ENCODE data around the gene KCNMB1. TPM values are rescaled to one million over a fixed set of nuclear protein-coding genes. Genes with fewer than 3 reads are reported as not detected.

The KCNMB1 gene
- total and polyA plus RNA-seq, 2 of the 13 experiments (the other 11 are each of a cell fraction or from before 2014, with no cell fraction given): not detected

DNA sequence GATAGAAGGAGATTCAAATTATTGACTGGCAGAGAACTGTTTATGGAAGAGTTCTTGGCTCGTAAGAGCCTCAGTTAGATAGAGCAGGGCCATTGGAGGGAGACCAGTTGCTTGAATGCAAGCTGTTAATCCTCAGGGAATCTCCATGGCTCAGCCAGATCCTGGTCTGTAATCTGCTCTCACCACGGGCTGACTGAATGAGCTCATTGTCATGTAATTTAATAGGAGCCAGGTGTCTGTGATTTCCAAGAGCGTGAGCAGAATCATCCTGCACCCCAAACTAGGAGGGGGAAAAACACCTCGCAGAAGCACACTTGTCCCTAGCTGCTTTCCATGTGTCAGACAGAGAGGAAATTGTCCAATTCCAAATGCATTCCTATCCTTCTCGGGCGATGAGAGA, 19.1 kb upstream of the KCNMB1 start:
- no peaks in the 10 kb centered on the region for H3K36me3 ChIP-seq (replicated peaks in 1 of 2; ENCODE audit: control insufficient read depth in 1 of 2, insufficient read depth in 2 of 2, low read length in 2 of 2)
- no peak overlapping the region for H3K4me2 ChIP-seq (ENCODE audit: low read depth, low read length)
- ChIA-PET POLR2A (no interaction called here), CTCF (ENCODE audit: low intra/inter-chr PET ratio, low total read pairs) (no interaction called here)
- in situ Hi-C loops (cut with HindIII; ENCODE audit: extremely low pct_ligation_motif_present, low pct_unique_long_range_greater_than_20kb): loop anchor here (10.0 kb wide), 1 partner anchor 143 kb away; no protein-coding TSS in a partner anchor
- DNase-seq (ENCODE audit: low spot score) (no peak), ATAC-seq (no peak), FAIRE-seq (no peak)
- H3K27me3 ChIP-seq (ENCODE audit: control insufficient read depth in 1 of 2, insufficient read depth in 2 of 2, low read length in 2 of 2): peaks cover 0 to 5% of the 10 kb centered on the region in 2 experiments; a peak in 1 of 5 replicates
- no peak overlapping the region for H3K9ac ChIP-seq (ENCODE audit: insufficient read depth, low read depth, low read length)
- intact Hi-C loops (cut with micrococcal nuclease; ENCODE audit: unreplicated experiment): no loop called here
- no peaks in the 10 kb centered on the region for H4K20me1 ChIP-seq (ENCODE audit: insufficient read depth, low read length)
- H2AFZ ChIP-seq (ENCODE audit: low read length): no peak overlapping the region
- no peak overlapping the region for H3K4me3 ChIP-seq (replicated peaks in 1 of 3; ENCODE audit: insufficient read depth in 1 of 3, low read depth in 2 of 3, low read length in 3 of 3)
- H3K27ac ChIP-seq (ENCODE audit: extremely low read length, insufficient read depth, low read length): no peak overlapping the region
- no peaks in the 10 kb centered on the region for H3K9me3 ChIP-seq (ENCODE audit: low read length)
- H3K79me2 ChIP-seq (ENCODE audit: insufficient read depth, low read length): no peaks in the 10 kb centered on the region
- H3K4me1 ChIP-seq (ENCODE audit: insufficient read depth, low read length): no peaks in the 10 kb centered on the region
- no peak for TF ChIP-seq ZNF678 (CRISPR knock-in tag; IDR thresholded peaks at IDR 0.05)
- TF ChIP-seq SIX4 (CRISPR knock-in tag; IDR thresholded peaks at IDR 0.05): no peak
- no peak for TF ChIP-seq HOXA9 (CRISPR knock-in tag; IDR thresholded peaks at IDR 0.05; ENCODE audit: borderline replicate concordance)
- TF ChIP-seq ZNF263 (CRISPR knock-in tag; IDR thresholded peaks at IDR 0.05): no peak
- no peak for TF ChIP-seq NR2F1 (CRISPR knock-in tag; IDR thresholded peaks at IDR 0.05)
- no peak for TF ChIP-seq ZNF784 (CRISPR knock-in tag; IDR thresholded peaks at IDR 0.05; ENCODE audit: borderline replicate concordance)
- TF ChIP-seq, protein P1, sequence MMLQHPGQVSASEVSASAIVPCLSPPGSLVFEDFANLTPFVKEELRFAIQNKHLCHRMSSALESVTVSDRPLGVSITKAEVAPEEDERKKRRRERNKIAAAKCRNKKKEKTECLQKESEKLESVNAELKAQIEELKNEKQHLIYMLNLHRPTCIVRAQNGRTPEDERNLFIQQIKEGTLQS (CRISPR knock-in tag; IDR thresholded peaks at IDR 0.05): no peak
- TF ChIP-seq, protein P2, sequence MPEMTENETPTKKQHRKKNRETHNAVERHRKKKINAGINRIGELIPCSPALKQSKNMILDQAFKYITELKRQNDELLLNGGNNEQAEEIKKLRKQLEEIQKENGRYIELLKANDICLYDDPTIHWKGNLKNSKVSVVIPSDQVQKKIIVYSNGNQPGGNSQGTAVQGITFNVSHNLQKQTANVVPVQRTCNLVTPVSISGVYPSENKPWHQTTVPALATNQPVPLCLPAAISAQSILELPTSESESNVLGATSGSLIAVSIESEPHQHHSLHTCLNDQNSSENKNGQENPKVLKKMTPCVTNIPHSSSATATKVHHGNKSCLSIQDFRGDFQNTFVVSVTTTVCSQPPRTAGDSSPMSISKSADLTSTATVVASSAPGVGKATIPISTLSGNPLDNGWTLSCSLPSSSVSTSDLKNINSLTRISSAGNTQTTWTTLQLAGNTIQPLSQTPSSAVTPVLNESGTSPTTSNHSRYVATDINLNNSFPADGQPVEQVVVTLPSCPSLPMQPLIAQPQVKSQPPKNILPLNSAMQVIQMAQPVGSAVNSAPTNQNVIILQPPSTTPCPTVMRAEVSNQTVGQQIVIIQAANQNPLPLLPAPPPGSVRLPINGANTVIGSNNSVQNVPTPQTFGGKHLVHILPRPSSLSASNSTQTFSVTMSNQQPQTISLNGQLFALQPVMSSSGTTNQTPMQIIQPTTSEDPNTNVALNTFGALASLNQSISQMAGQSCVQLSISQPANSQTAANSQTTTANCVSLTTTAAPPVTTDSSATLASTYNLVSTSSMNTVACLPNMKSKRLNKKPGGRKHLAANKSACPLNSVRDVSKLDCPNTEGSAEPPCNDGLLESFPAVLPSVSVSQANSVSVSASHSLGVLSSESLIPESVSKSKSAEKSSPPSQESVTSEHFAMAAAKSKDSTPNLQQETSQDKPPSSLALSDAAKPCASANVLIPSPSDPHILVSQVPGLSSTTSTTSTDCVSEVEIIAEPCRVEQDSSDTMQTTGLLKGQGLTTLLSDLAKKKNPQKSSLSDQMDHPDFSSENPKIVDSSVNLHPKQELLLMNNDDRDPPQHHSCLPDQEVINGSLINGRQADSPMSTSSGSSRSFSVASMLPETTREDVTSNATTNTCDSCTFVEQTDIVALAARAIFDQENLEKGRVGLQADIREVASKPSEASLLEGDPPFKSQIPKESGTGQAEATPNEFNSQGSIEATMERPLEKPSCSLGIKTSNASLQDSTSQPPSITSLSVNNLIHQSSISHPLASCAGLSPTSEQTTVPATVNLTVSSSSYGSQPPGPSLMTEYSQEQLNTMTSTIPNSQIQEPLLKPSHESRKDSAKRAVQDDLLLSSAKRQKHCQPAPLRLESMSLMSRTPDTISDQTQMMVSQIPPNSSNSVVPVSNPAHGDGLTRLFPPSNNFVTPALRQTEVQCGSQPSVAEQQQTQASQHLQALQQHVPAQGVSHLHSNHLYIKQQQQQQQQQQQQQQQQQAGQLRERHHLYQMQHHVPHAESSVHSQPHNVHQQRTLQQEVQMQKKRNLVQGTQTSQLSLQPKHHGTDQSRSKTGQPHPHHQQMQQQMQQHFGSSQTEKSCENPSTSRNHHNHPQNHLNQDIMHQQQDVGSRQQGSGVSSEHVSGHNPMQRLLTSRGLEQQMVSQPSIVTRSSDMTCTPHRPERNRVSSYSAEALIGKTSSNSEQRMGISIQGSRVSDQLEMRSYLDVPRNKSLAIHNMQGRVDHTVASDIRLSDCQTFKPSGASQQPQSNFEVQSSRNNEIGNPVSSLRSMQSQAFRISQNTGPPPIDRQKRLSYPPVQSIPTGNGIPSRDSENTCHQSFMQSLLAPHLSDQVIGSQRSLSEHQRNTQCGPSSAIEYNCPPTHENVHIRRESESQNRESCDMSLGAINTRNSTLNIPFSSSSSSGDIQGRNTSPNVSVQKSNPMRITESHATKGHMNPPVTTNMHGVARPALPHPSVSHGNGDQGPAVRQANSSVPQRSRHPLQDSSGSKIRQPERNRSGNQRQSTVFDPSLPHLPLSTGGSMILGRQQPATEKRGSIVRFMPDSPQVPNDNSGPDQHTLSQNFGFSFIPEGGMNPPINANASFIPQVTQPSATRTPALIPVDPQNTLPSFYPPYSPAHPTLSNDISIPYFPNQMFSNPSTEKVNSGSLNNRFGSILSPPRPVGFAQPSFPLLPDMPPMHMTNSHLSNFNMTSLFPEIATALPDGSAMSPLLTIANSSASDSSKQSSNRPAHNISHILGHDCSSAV (CRISPR knock-in tag; IDR thresholded peaks at IDR 0.05; ENCODE audit: borderline replicate concordance): no peak
- TF ChIP-seq ZNF558 (CRISPR knock-in tag; IDR thresholded peaks at IDR 0.05; ENCODE audit: borderline replicate concordance): no peak
- no peak for TF ChIP-seq KDM5B (CRISPR knock-in tag; IDR thresholded peaks at IDR 0.05; ENCODE audit: borderline replicate concordance)
- TF ChIP-seq, protein P3, sequence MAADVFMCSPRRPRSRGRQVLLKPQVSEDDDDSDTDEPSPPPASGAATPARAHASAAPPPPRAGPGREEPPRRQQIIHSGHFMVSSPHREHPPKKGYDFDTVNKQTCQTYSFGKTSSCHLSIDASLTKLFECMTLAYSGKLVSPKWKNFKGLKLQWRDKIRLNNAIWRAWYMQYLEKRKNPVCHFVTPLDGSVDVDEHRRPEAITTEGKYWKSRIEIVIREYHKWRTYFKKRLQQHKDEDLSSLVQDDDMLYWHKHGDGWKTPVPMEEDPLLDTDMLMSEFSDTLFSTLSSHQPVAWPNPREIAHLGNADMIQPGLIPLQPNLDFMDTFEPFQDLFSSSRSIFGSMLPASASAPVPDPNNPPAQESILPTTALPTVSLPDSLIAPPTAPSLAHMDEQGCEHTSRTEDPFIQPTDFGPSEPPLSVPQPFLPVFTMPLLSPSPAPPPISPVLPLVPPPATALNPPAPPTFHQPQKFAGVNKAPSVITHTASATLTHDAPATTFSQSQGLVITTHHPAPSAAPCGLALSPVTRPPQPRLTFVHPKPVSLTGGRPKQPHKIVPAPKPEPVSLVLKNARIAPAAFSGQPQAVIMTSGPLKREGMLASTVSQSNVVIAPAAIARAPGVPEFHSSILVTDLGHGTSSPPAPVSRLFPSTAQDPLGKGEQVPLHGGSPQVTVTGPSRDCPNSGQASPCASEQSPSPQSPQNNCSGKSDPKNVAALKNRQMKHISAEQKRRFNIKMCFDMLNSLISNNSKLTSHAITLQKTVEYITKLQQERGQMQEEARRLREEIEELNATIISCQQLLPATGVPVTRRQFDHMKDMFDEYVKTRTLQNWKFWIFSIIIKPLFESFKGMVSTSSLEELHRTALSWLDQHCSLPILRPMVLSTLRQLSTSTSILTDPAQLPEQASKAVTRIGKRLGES (CRISPR knock-in tag; IDR thresholded peaks at IDR 0.05; ENCODE audit: borderline replicate concordance): no peak
- no peak for TF ChIP-seq ZNF20 (CRISPR knock-in tag; IDR thresholded peaks at IDR 0.05)
- no TSS peak for BruUV-seq (replicated peaks)
- WGBS (ENCODE audit: low lambda C conversion rate): 6% methylated on average over 4 of the region's 6 CpGs
